ENCODE measurements around the gene FLRT3.

GRCh38 chr20:14335052-14335451, 2.4 kb downstream of the FLRT3 start:
- TF ChIP-seq CTCF (IDR thresholded peaks at IDR 0.05 in 8 of 11, conservative IDR thresholded peaks at IDR 0.05 in 3 of 11) = no peak
- TF ChIP-seq POLR2A (IDR thresholded peaks at IDR 0.05) = no peak
- no peak for TF ChIP-seq POLR2AphosphoS5 (IDR thresholded peaks at IDR 0.05)

Data from spleen (tissue), 7 donors.